HUES64 (cell line): ENCODE data around the gene BCAR1.
A peak's percentile ranks its signal among the peaks of the same experiment; 100 is the strongest.

ENCODE experiments used
- H3K27ac ChIP-seq: 2 replicates; pipeline ENCODE4 v1.7.0; 2013; ENCODE audit warnings: low read depth, low read length, inconsistent platforms
- H3K27me3 ChIP-seq: 2 replicates; pipeline ENCODE4 v1.6.1; 2013; ENCODE audit warnings: mild to moderate bottlenecking, low read length; ENCODE audit not compliant: insufficient read depth
- H3K36me3 ChIP-seq: 2 replicates; pipeline ENCODE4 v1.6.1; 2013; ENCODE audit warnings: mild to moderate bottlenecking, low read length; ENCODE audit not compliant: insufficient read depth
- H3K4me1 ChIP-seq: 2 replicates; pipeline ENCODE4 v1.6.1; 2013; ENCODE audit warnings: mild to moderate bottlenecking, low read length, moderate library complexity; ENCODE audit not compliant: insufficient read depth
- H3K4me3 ChIP-seq: 2 replicates; pipeline ENCODE4 v1.5.1; 2013; ENCODE audit warnings: mild to moderate bottlenecking, low read length, moderate library complexity
- H3K9ac ChIP-seq: 2 replicates; pipeline ENCODE4 v1.6.1; 2013; ENCODE audit warnings: mild to moderate bottlenecking, low read depth, low read length
- H3K9me3 ChIP-seq: 2 replicates; pipeline ENCODE4 v1.6.1; 2013; ENCODE audit warnings: low read depth, low read length; ENCODE audit not compliant: insufficient read depth
- WGBS: fragments of 150-250, 120-280 bp; methylation state at CpG from one replicate; pipeline ENCODE4 v1.1.7; 2013; ENCODE audit warnings: missing lambda C conversion rate; 5-methylcytosine and 5-hydroxymethylcytosine counted together

BCAR1 gene

GRCh38 chr16:75262104-75262799 lies 10.8 kb upstream of the BCAR1 start:
- no peak overlapping the region for H3K27ac ChIP-seq
- H3K4me3 ChIP-seq, result no peak overlapping the region
- H3K4me1 ChIP-seq, result peaks cover 18% of the 10 kb centered on the region
- H3K9ac ChIP-seq, result no peak overlapping the region
- no peaks in the 10 kb centered on the region for H3K27me3 ChIP-seq
- H3K9me3 ChIP-seq, result no peaks in the 10 kb centered on the region
- H3K36me3 ChIP-seq, result peaks cover 3% of the 10 kb centered on the region; the same call in 1 of the 2 replicates
- WGBS, result 92% methylated on average over 14 of the region's 14 CpGs

- H3K4me3 ChIP-seq, result no peak overlapping the region
- H3K27me3 ChIP-seq, result no peaks in the 10 kb centered on the region
- 92% methylated on average over 3 of the region's 3 CpGs for WGBS
- H3K9me3 ChIP-seq, result no peaks in the 10 kb centered on the region
- H3K4me1 ChIP-seq, result peaks cover 24% of the 10 kb centered on the region
- H3K27ac ChIP-seq, result no peak overlapping the region
- no peak overlapping the region; the same call in 1 of the 2 replicates for H3K9ac ChIP-seq
- peaks cover 3% of the 10 kb centered on the region; the same call in 1 of the 2 replicates for H3K36me3 ChIP-seq
Measured at GRCh38 chr16:75261590-75262078, 10.2 kb upstream of the BCAR1 start.

DNA sequence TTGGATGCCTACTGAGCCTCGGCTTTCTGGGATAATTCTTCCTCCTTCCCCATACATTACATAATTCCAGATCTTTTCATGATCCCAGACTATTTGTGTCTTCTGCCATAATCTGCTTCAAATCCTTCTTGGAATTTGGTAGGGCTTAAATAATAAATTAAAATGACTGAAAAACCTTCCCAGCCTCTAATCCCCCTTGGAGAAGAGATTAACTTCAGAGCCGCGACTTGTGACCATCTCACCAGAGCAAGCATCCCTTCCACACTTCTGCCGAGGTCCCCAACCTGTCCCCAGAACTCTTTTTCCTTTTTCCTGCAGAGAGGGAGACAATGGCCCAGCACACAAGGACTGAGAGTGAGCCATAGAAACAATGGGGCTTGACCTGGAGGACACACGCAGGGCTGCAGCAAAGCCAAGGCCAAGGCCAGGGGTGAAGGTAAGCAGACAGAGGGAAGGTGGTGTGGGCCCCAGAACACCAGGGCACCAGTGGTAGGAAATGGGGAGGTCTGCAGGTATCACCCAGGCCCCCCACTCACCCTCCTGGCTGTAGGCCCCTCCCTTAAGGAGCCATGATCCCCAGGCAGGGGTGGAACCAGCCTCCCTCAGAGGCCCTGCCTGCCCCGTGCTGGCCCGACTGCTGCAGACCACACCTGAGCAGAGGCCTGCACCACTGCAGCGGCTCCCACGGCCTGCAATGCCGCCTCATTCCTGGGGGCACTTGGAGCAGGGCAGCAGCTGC lies 9.6 kb upstream of the BCAR1 start:
- no peaks in the 10 kb centered on the region for H3K9me3 ChIP-seq
- WGBS, result 86% methylated on average over 10 of the region's 10 CpGs
- H3K4me1 ChIP-seq, result peaks cover 27% of the 10 kb centered on the region
- no peaks in the 10 kb centered on the region for H3K27me3 ChIP-seq
- H3K36me3 ChIP-seq, result peaks cover 3% of the 10 kb centered on the region; the same call in 1 of the 2 replicates
- H3K4me3 ChIP-seq, result no peak overlapping the region
- no peak overlapping the region; the same call in 1 of the 2 replicates for H3K9ac ChIP-seq
- H3K27ac ChIP-seq, result 0 out of 2 replicates have a peak overlapping the region, but pooled peaks have one; percentile 23

- H3K4me1 ChIP-seq, result peaks cover 41% of the 10 kb centered on the region
- 91% methylated on average over 6 of the region's 6 CpGs for WGBS
- H3K4me3 ChIP-seq, result no peak overlapping the region
- no peaks in the 10 kb centered on the region for H3K27me3 ChIP-seq
- no peak overlapping the region for H3K9ac ChIP-seq
- H3K27ac ChIP-seq, result no peak overlapping the region
- 0 out of 2 replicates have a peak, but pooled peaks cover 3% of the 10 kb centered on the region for H3K36me3 ChIP-seq
- H3K9me3 ChIP-seq, result no peaks in the 10 kb centered on the region
Measured at GRCh38 chr16:75258807-75259141, 7.3 kb upstream of the BCAR1 start.

DNA sequence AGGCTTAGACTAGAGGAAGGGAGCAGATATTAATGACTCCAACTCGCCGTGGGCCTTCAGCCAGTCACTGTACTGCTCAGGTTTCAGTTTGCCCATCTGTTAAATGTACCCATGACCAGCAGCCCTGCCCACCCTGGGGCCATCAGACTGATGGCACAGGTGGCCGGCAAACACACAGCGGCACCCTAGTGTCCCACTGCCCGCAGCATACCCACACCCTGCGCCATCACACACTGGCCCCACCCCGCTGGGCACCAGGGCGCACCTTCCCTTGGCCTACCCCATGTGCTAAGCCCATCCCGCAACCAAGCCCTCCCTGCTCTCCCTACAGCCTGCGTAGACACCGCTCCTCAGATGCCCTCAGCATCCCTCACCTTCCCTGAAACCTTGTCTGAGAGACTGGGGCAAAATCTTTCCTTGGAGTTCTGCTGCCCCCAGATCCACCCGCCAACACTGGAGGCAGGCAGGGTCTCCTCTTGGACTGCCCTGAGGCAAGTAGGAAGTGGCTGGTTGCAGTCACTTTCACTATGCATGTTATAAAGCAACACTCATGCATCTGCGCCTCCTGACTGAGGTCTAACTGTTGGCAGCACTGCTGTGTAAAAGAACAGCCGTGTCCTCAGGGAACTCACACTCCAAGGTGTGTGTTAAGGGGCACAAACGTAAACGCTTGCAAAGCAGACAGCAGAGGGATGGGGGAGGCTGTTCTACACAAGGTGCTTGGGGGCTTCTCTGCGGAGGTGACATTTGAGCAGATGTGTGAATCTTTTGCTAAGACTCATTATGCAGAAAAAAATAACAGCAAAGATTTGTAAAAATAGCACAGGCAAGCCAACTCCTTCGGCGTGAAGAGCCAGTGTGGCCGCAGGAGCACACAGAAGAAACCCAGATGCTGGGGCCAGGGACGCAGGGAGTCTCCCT lies 6.7 kb upstream of the BCAR1 start:
- H3K27me3 ChIP-seq, result no peaks in the 10 kb centered on the region
- peaks cover 45% of the 10 kb centered on the region for H3K4me1 ChIP-seq
- no peak overlapping the region for H3K4me3 ChIP-seq
- 93% methylated on average over 21 of the region's 21 CpGs for WGBS
- H3K27ac ChIP-seq, result no peak overlapping the region
- H3K9ac ChIP-seq, result no peak overlapping the region; the same call in 1 of the 2 replicates
- H3K9me3 ChIP-seq, result no peaks in the 10 kb centered on the region
- H3K36me3 ChIP-seq, result 0 out of 2 replicates have a peak, but pooled peaks cover 3% of the 10 kb centered on the region

- H3K9me3 ChIP-seq, result no peaks in the 10 kb centered on the region
- H3K27ac ChIP-seq, result peak overlapping the region; percentile 85
- no peaks in the 10 kb centered on the region for H3K36me3 ChIP-seq
- 44% methylated on average over 14 of the region's 14 CpGs for WGBS
- H3K4me1 ChIP-seq, result peaks cover 59% of the 10 kb centered on the region
- H3K4me3 ChIP-seq, result no peak overlapping the region
- no peaks in the 10 kb centered on the region for H3K27me3 ChIP-seq
- no peak overlapping the region; the same call in 1 of the 2 replicates for H3K9ac ChIP-seq
Measured at GRCh38 chr16:75256696-75257343, 5.4 kb upstream of the BCAR1 start.

- Histone ChIP-seq H3K9ac (no peak overlapping the region; the same call in 1 of the 2 replicates), H3K27me3 (no peaks in the 10 kb centered on the region), H3K36me3 (no peaks in the 10 kb centered on the region), H3K4me3 (no peak overlapping the region), H3K4me1 (peaks cover 58% of the 10 kb centered on the region), H3K9me3 (no peaks in the 10 kb centered on the region), H3K27ac (peak overlapping the region; percentile 85)
- 51% methylated on average over 12 of the region's 12 CpGs for whole genome bisulfite sequencing
Measured at GRCh38 chr16:75256059-75256571, 4.7 kb upstream of the BCAR1 start.

- Histone ChIP-seq H3K4me3 (no peak overlapping the region), H3K9me3 (no peaks in the 10 kb centered on the region), H3K9ac (peak overlapping the region; percentile 58; the same call in 1 of the 2 replicates), H3K4me1 (peaks cover 62% of the 10 kb centered on the region), H3K36me3 (no peaks in the 10 kb centered on the region), H3K27ac (peak overlapping the region; percentile 99), H3K27me3 (no peaks in the 10 kb centered on the region)
- WGBS, result 51% methylated on average over 4 of the region's 5 CpGs
Measured at GRCh38 chr16:75254359-75254837, 3.0 kb upstream of the BCAR1 start.

- 41% methylated on average over 15 of the region's 15 CpGs for WGBS
- peaks cover 2% of the 10 kb centered on the region; the same call in 1 of the 2 replicates for H3K36me3 ChIP-seq
- H3K27me3 ChIP-seq, result no peaks in the 10 kb centered on the region
- no peaks in the 10 kb centered on the region for H3K9me3 ChIP-seq
- H3K9ac ChIP-seq, result peak overlapping the region; percentile 71
- H3K4me1 ChIP-seq, result peaks cover 69% of the 10 kb centered on the region
- H3K4me3 ChIP-seq, result peak overlapping the region; percentile 9; the same call in 1 of the 2 replicates
- H3K27ac ChIP-seq, result peak overlapping the region; percentile 99
Measured at GRCh38 chr16:75252946-75253911, 1.8 kb upstream of the BCAR1 start.
